Sigmoid colon (tissue), 4 donors: Measurements from ENCODE around the gene RHEX.

Source experiments
- EP300 ChIP-seq, 4 donors: sonication (generic); formaldehyde crosslinking; IDR thresholded peaks; one replicate each; pipeline ENCODE4 v1.6.1; 2017; ENCODE audit warnings: antibody characterized with exemption in 4 of 4
- POLR2A ChIP-seq, 2 donors: fragments of 450-650 bp; IDR thresholded peaks; one replicate each; pipeline ENCODE4 v1.6.1; 2016; ENCODE audit warnings: antibody characterized with exemption in 2 of 2, mild to moderate bottlenecking in 2 of 2, moderate library complexity in 2 of 2
- POLR2AphosphoS5 ChIP-seq, 4 donors: sonication (generic); formaldehyde crosslinking; IDR thresholded peaks; one replicate each; pipeline ENCODE4 v1.6.1; 2017; ENCODE audit warnings: antibody characterized with exemption in 4 of 4
- TF ChIP-seq, protein P1 (sequence below), 4 experiments: fragments of 450-650 bp in 3 of 4; fragments of 200-600 bp in 1 of 4; IDR thresholded peaks; one replicate each; pipeline ENCODE4 v1.5.1; 2016 to 2019; ENCODE audit warnings: antibody characterized with exemption in 4 of 4, mild to moderate bottlenecking in 3 of 4, moderate library complexity in 2 of 4

DNA sequence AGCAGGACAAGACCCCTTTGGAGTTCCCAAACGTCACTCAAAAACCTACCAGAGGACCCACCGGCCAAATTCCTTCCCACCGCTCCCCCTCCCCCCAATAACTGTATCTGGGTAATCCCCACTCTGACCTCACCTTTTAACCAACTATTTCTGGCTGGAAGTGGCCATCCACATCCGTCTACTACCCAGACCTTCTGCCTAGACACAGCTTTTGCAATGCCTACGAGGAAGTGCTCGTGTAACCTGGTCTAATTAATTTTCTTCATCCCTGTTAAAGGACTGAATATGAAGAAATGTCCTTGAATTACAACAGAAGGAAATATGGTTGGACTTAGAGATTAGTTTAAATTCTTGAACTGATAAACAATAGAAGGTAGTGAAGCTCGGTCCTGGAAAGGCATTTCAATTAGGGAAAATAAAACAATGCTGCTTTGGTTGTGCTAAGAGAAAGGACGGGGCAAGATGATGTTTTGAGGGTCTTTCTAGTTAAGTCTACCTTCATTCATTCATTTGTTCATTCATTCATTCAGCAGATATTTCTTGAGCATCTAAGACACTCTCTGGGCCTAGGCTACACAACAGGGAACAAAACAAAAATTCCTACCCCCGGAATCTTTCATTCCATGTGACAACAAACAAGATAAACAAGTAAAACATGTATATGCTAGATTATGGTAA lies 45.4 kb downstream of the RHEX start:
- TF ChIP-seq, protein P1, sequence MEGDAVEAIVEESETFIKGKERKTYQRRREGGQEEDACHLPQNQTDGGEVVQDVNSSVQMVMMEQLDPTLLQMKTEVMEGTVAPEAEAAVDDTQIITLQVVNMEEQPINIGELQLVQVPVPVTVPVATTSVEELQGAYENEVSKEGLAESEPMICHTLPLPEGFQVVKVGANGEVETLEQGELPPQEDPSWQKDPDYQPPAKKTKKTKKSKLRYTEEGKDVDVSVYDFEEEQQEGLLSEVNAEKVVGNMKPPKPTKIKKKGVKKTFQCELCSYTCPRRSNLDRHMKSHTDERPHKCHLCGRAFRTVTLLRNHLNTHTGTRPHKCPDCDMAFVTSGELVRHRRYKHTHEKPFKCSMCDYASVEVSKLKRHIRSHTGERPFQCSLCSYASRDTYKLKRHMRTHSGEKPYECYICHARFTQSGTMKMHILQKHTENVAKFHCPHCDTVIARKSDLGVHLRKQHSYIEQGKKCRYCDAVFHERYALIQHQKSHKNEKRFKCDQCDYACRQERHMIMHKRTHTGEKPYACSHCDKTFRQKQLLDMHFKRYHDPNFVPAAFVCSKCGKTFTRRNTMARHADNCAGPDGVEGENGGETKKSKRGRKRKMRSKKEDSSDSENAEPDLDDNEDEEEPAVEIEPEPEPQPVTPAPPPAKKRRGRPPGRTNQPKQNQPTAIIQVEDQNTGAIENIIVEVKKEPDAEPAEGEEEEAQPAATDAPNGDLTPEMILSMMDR (IDR thresholded peaks at IDR 0.05), result no peak
- TF ChIP-seq EP300 (IDR thresholded peaks at IDR 0.05) (no peak), POLR2A (IDR thresholded peaks at IDR 0.05) (no peak), POLR2AphosphoS5 (IDR thresholded peaks at IDR 0.05) (no peak)
